ENCODE data around the gene CFAP46.
"Not testable (repeated sequence)": the region's sequence is repeated elsewhere in the genome, so short reads cannot be mapped to it uniquely, and the experiment has no call there.

Gene CFAP46

DNA sequence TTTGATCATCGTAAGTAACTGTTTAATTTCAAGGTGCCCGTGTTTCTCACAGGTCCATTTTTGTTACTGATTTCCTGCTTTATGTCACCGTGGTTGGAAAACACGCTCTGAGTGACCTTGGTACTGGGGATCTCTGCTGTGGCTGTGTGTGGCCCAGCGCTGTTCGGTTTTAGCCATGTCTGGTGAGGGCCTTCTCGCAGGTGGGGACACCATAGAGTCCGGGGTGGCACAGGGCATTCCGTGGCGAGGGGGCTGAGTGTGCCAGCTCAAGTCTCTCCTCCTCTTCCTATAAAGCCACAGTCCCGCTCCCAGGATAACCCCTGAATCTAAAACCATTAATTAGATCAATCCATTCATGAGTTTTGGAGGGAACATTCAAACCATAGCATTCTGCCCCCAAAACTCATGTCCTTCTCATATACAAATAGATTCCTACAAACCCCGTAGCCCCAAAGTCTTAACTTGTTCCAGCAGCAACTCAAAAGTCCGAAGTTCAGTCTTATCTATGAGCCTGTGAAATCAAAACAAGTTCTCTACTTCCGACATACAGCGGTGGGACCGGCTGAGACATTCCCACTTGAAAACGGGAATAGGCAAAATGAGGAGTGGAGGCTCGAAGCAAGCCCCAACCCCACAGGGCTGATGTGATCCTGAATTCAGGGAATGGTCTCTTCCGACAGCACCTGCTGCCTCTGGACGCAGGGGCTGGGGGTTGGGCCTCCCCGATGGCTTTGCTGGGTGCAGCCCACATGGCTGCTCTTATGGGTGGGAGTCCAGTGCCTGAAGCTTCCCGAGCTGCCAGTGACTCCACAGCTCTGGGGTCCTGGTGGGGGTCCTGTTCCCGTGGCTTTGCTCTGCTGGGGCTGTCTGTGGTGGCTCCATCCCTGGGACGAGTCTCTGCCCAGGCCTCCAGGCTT, 101.4 kb downstream of the CFAP46 start:
- no peak for DNase-seq

- DNase-seq: no peak
These were observed 103.3 kb downstream of the CFAP46 start for GRCh38 chr10:132839061-132839460.

- no peak for DNase-seq
These were observed 103.9 kb downstream of the CFAP46 start for GRCh38 chr10:132838346-132838970.

GRCh38 chr10:132837905-132838304, 104.5 kb downstream of the CFAP46 start:
- DNase-seq: no peak

- no peak for DNase-seq
These were observed 105.4 kb downstream of the CFAP46 start for GRCh38 chr10:132836832-132837540.

DNA sequence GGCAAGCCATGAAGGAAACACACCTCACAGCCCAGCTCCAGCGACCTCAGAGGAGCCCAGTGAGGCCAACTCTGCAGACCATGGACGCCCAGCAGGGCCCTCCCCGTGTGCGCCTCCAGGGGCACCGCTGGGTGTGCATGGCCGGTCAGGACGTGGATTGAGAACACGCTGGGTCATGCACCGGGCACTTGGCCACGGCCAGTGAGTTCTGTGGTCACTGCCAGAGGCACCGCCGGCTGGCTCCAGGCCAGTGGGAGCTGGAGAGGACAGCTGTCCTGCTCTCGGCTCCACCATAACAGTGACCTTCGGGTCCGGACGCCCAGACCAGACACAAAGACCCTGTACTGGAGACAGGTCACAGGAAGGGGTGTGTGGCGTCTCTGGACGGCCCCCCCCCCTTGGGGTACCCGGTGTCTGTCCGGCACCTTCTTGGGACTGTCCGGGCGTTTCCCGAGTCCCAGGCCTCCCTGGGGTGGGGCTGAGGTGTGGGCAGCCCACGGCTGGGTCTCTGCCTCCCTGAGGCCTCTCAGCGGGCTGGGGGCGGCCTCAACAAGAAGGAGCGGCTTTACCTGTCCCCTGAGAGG, 106.0 kb downstream of the CFAP46 start:
- no peak for DNase-seq

DNA sequence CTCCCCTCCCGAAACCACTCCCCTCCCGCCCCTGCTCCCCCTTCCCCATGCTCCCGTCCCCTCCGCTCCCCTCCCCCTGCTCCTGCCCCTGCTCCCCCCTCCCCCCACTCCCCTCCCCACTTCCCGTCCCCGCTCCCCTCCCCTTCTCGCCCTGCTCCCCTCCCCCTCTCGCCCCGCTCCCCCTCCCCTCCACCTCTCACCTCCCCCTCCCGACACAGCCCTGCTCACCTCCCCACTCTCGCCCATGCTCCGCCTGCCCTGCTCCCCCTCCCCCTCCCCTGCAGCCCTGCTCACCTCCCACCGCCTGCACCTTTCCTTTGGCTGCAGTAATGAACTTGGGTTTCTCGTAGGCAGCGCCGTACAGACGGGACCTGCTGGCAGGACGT, 106.5 kb downstream of the CFAP46 start:
- DNase-seq: no peak

DNA sequence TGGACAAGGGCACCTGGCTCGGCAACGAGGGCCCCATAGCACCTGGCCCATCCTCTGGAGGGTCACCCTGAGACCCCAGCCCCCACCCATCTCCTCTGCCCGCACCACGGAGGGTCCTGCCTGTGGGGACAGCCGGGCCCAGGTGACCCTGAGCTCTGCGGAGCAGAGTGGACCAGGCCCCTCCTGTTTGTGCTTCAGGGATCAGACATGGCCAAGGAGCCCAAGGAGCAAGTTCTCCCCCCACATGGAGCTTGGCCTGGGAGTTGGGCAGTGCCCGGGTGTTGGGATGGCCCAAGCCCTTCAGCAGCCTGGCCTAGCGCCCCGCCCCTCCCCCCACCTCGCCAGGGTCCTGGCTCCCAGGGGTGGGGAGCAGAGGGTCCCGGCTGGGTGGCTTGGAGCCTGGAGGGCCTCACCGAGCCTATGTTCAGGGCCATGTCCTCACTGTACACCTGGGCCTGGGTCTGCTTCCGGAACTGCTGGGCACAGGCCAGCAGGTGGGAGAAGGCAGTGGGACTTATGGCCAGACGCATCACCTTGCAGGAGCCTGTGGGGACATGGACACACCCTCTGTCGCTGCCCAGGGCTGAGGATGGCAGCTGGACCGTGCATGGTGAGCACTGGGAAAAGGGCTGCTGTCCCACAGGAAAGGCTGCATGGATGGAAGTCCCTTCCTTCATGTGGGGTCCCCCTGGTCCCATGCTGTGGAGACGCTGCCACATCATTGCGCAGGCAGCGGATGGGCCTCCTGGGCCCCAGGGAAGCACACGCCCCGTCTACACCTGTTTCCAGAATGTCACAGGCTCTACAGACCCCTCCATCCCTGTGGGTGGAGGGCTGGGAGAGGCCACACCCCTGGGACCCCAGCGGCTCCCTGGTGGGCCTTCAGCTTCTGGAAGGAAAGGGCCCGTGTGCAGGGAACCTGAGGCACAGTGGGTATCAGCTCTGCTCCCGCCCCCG, 107.2 kb downstream of the CFAP46 start:
- DNase-seq: no peak

- DNase-seq: no peak
These were observed 108.0 kb downstream of the CFAP46 start for GRCh38 chr10:132834311-132834761.

DNA sequence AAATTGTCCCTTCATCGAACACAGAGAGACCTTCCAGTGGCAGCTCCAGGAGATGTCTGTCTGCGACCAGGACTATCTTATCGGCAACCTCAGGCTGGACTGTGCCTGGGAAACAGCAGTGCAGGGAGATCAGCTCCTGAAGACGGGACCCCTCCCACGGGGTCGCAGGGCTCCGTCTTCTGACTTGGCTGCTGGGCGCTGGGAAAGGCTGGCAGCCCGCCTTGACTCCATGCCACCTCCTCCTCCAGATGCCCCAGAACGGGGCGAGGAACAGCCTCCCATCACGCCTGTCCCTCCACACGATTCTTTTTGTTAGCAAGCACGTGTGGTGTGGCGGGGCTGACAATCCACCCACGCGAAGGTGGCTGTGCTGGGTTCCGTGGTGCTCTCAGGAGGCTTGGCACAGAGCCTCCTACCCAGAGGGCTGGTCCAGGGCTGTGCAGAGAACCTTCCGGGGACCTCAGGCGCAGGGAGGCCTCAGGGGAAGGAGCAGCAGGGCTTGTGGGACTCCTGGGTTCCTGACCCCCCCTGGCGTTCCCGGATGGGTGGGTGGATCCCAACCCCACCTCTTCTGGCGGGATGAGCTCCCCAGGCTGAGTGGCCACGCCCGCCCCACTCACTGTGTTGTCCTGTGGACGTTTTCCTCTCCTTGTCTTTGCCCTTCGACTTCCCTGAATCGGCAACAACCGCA, 108.8 kb downstream of the CFAP46 start:
- no peak for DNase-seq

DNA sequence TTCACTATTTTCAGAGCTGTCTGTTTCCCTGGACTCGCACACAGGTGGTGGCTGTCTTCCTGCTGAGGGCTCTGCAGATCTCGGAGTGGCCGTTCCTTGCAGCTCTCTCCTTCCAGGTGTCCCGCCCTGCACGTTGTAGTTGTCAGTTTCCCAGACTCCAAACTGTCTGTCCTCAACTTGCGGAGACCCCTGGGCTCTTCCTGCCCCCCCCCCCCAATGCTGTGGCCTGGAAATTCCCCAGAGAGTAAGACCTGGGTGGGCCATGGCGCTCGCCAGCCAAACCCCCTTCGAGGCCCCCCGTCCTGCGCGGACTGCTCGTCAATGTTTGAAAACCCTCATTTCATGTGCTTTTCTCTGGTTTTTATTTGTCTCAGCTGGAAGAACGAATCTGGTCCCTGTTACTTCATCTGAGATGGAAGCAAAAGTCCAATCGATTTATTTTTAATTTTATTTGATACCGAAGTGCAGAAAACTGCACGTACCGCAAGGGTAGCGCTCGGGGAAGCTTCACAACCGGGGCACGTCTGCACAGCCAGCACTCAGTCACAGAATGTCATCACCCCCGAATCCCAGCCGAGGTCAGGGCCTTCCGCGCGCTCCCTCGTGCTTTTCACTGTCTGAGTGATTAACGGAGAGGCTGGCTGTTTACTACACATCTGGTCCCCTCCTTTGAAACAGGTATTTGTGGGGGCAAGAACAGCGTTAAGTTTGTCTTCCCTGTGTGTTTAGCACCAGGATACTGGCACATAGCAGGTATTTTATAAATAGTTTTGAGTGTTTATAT, 110.0 kb downstream of the CFAP46 start:
- no peak for DNase-seq

- DNase-seq: no peak
These were observed 113.0 kb downstream of the CFAP46 start for GRCh38 chr10:132829403-132829802.

- DNase-seq: no peak
These were observed 113.7 kb downstream of the CFAP46 start for GRCh38 chr10:132828681-132829080.

DNA sequence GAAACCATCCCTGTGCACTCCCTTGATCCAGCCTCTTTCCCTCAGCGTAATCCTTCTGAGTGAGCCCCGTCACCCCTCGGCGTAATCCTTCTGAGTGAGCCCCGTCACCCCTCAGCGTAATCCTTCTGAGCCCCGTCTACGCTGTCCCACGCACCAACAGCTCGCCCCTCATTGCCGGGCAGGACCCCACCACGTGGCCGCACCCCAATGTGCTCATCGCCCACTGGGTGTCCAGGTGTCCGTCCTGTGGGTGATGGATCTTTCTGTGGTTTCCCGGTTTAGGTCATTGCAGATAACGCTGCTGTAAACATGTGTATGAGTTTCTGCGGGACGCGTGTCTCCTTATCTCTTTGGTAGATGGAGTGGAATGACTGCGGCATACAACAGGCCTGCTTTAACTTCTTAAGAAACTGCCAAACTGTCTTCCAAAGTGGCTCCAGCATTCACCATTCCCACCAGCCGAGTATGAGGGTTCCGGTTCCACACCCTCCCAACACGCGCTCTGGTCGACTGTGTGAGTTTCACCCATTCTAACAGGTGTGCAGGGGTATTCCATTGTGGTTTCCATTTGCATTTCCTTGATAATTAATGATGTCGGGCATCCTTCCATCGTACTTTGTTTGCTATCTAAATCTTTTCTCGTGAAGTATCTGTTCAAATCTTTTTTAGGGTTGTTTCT, 114.4 kb downstream of the CFAP46 start:
- no peak for DNase-seq

GRCh38 chr10:132827423-132827789, 115.0 kb downstream of the CFAP46 start:
- DNase-seq: no peak

- no peak for DNase-seq
These were observed 115.6 kb downstream of the CFAP46 start for GRCh38 chr10:132826524-132827422.

GRCh38 chr10:132825783-132826523, 116.4 kb downstream of the CFAP46 start:
- not testable (repeated sequence) for DNase-seq

DNA sequence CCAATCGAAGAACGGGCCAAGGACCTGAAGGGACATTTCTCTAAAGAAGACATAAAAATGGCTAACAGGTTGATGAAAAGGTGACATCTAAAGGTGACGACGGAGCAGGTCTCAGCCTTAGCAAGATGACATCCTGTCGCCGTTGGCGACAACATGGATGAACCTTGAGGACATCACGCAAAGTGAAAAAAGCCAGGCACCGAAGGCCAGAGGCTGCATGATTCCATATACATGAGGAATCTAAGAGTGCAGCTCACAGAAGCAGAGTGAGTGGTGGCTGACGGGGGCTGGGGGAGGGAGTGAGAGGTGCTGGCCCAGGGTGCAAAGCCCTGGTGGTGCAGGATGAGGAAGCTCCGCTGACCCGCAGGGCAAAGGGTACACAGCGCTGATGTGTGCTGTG, 122.3 kb downstream of the CFAP46 start:
- no peak for DNase-seq

Measured in stimulated activated naive CD4-positive, alpha-beta T cell treated with Interleukin-2 at 50 U/mL for 16 hours (primary cell).